Measurements from ENCODE around the gene PASD1. TPM values are rescaled to one million over a fixed set of nuclear protein-coding genes. Genes with fewer than 3 reads are reported as not detected.
"Not testable (repeated sequence)": the region's sequence is repeated elsewhere in the genome, so short reads cannot be mapped to it uniquely, and the experiment has no call there.

PASD1 gene
- total RNA-seq, 1 donor = not detected

DNA sequence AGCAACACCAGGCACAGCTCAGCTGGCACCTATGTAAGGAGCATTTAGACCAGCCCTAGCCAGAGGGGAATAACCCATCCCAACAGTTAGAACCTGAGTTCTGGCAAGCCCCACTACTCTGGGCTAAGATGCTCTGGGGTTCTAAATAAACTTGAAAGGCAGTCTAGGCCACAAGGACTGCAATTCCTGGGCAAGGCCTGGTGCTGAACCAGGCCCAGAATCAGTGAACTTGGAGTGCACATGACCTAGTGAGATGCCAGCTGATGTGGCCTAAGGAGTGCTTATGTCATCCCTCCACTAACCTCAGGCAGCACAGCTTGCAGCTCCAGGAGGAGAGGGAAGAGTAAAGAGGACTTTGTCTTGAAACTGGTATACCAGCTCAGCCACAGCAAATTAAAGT is 124.2 kb downstream of the PASD1 start:
- no peaks in the 10 kb centered on the region for H3K27me3 ChIP-seq (ENCODE audit: insufficient read depth, low read length)
- no peaks in the 10 kb centered on the region for H3K4me1 ChIP-seq (ENCODE audit: insufficient read depth, low read length)
- no peaks in the 10 kb centered on the region for H3K9me3 ChIP-seq (ENCODE audit: low read depth, low read length)
- H3K4me3 ChIP-seq (ENCODE audit: low read length) = no peak overlapping the region

DNA sequence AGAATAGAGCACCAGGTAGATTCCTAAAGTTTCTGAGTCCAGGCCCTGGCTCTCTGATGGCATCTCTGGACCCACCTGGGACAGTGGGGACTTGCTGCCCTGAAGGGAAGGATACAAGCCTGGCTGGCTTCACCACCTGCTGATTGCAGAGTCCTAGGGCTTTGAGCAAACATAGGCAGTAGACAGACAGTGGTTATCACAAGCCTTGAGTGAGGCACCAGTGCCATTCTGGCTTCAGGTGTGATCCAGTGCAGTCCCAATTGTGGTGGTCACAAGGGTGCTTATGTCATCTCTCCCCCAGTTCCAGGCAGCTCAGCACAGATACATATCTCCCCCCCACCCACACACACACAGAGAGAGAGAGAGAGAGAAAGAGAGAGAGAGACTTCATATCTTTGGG is 125.2 kb downstream of the PASD1 start:
- Histone ChIP-seq H3K4me3 (ENCODE audit: low read length) (no peak overlapping the region), H3K9me3 (ENCODE audit: low read depth, low read length) (no peaks in the 10 kb centered on the region), H3K27me3 (ENCODE audit: insufficient read depth, low read length) (no peaks in the 10 kb centered on the region), H3K4me1 (ENCODE audit: insufficient read depth, low read length) (no peaks in the 10 kb centered on the region)

DNA sequence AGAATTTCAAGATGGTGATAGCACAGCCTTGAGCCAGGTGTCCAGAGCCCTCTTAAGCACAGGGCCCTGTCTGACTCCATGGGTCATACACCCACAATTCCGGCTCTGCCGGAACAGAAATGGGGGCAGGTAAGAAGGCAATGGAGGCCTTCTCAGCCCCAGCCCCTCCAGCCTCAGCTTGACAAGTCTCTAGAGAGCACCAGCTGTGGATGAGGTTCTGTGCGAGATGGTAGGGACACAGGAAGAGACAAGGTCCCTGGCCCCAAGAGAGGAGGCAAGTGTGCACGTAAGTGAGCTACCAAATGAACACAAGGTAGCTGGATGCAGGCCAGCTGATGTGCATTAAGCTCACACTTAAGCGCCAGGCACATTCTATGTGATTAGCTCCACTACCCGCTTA is 129.3 kb downstream of the PASD1 start:
- no peak overlapping the region for H3K4me3 ChIP-seq (ENCODE audit: low read length)
- H3K27me3 ChIP-seq (ENCODE audit: insufficient read depth, low read length) = no peaks in the 10 kb centered on the region
- H3K4me1 ChIP-seq (ENCODE audit: insufficient read depth, low read length) = no peaks in the 10 kb centered on the region
- no peaks in the 10 kb centered on the region for H3K9me3 ChIP-seq (ENCODE audit: low read depth, low read length)

DNA sequence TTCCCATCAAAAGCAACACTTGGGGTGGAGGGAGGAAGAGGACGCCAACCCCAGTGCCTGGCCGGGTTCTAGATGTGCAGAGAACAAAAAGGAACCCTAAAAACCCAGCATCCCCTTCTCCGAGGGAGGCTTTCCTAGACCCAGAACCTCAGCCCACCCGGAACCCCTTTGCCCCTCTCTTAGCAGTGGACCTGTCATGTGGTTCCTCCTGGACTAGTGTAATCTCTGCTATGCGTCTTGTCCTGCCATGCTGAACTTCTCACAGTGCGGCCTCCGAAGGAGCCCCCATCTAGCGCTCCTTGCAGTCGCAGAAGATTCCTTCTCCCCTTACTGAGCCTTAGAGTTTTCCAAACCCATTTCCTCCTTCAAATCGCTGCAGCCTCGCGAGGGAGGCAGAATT is 130.6 kb downstream of the PASD1 start:
- H3K9me3 ChIP-seq (ENCODE audit: low read depth, low read length) = no peaks in the 10 kb centered on the region

DNA sequence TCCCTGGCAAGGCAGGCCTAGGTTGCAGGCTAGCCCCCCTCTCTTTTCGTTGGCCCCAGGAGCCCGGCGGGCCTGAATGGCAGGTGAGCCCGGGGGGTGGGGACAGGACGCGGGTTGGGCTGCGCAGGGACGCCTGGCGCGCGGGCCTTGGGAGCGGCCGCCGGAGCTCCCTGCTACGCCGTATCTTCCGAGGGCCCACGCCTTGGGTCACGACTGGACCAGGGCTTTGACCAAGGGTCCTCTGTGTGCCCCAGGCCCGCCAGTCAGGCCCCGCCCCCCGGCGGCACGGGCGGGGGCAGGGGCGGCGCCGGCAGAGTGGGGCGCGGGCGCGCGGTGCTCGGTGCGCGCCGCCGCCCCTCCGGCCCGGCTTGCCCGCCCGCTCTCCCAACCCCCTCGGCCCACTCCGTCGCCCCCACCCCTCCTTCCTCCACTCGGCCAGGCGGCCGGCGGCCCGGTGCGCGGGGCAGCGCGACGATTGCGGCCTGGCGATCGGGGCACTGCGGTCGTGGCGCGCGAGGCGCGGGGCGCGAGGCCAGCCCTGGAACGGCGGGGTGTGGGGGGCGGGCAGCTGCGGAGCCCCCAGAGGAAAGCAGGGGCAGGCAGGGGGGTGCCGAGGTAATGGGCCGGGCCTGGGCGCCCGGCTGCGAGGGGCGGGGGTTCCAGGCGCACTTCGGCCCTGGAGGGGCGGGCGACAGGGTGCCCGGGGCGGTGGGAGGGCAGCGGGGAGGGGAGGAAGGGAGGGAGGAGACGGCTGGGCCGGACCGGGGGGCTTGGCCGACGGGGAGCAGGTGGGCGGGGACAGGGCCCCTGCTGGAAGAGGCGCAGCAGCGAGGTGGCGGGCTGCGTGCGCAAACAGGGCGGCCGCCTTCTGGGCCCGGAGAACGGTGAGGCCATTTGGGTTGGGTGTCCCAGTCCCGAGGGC is 131.4 kb downstream of the PASD1 start, which contains the start of gene PRRG3:
PRRG3 (plus strand) TSS at position 798 of the 922 bp plus-strand sequence. CDS start 3,357 bp downstream, outside the sequence.
- Histone ChIP-seq H3K9me3 (ENCODE audit: low read depth, low read length) (no peaks in the 10 kb centered on the region), H3K4me3 (ENCODE audit: low read length) (no peak within 1 kb of the TSS), H3K27me3 (ENCODE audit: insufficient read depth, low read length) (no peaks in the 10 kb centered on the region), H3K4me1 (ENCODE audit: insufficient read depth, low read length) (no peaks in the 10 kb centered on the region)

More for the DNA sequence above, 130.6 kb downstream of the PASD1 start:
- no peaks in the 10 kb centered on the region for H3K27me3 ChIP-seq (ENCODE audit: insufficient read depth, low read length)
- no peaks in the 10 kb centered on the region for H3K4me1 ChIP-seq (ENCODE audit: insufficient read depth, low read length)
- no peak overlapping the region for H3K4me3 ChIP-seq (ENCODE audit: low read length)

DNA sequence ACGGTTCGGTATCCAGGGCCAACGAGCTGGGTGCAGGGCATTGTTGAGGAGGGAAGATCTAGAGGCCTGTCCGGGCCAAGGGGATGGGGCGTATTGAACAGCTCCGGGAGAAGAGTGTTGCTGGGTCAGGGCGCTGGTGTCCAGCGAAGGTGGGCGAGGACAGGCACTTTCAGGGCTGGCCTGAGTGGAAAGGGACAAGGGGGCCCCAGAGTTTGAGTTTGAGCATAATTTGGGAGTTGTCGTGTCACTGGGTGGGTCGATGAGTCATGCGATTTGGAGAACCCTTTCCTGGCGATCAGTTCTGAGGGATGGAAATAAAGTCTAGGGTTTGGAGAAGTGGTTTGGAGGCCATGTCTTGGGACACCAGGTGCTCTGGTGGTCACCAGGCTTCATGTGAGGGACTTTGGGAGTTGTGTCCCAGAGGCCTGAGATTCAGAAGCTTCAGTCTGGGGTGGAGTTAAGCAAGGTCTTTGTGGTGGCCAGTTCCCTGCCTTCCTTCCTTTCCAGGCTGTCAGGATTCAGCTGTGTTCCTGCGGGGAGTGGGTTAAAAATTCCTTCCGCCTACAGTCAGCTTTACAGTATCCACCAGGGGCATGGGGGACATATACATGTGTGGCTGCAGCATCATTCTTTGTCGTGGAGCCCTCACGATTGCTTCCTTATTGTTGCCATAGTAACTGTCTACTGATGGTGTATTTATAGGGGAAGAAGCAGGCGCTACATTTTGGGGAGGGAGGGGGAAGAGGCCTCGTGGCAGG is 132.3 kb downstream of the PASD1 start:
- Histone ChIP-seq H3K4me1 (ENCODE audit: insufficient read depth, low read length) (no peaks in the 10 kb centered on the region), H3K4me3 (ENCODE audit: low read length) (no peak overlapping the region), H3K9me3 (ENCODE audit: low read depth, low read length) (no peaks in the 10 kb centered on the region), H3K27me3 (ENCODE audit: insufficient read depth, low read length) (no peaks in the 10 kb centered on the region)

DNA sequence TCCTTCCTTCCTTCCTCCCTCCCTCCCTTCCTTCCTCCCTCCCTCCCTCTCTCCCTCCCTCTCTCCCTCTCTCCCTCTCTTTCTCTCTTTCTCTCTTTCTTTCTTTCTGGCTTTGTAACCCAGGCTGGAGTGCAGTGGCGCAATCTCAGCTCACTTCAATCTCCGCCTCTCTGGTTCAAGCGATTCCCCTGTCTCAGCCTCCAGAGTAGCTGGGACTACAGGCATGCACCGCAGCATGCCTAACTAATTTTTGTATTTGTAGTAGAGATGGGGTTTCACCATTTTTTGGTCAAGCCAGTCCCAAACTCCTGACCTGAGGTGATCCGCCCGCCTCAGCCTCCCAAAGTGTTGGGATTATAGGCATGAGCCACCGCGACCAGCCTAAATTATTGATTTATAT is 133.6 kb downstream of the PASD1 start:
- not testable (repeated sequence) for H3K4me3 ChIP-seq (ENCODE audit: low read length); H3K27me3 ChIP-seq (ENCODE audit: insufficient read depth, low read length); H3K9me3 ChIP-seq (ENCODE audit: low read depth, low read length)

DNA sequence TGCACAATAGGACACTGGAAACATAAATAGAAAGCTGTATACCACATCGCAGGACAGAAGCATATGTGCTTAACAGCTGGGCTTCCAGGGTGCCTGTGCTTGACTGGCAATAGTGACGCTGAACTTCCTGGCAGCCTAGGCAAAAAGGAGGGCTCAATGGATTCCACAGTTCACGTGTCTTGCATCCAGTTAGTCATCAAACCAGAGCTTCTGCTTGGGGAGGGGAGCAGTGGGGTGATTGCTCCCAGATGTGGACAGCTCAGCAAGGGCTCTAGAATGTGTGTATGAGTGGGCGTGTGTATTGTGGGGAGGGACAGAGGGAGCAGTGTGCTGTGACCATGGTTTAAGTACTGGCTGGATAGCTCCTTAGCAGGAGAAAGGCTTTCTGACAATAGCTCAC is 134.0 kb downstream of the PASD1 start:
- H3K9me3 ChIP-seq (ENCODE audit: low read depth, low read length) = no peaks in the 10 kb centered on the region
- H3K4me3 ChIP-seq (ENCODE audit: low read length) = no peak overlapping the region
- no peaks in the 10 kb centered on the region for H3K27me3 ChIP-seq (ENCODE audit: insufficient read depth, low read length)
- H3K4me1 ChIP-seq (ENCODE audit: insufficient read depth, low read length) = no peaks in the 10 kb centered on the region

More for the DNA sequence above, 133.6 kb downstream of the PASD1 start:
- not testable (repeated sequence) for H3K4me1 ChIP-seq (ENCODE audit: insufficient read depth, low read length)

DNA sequence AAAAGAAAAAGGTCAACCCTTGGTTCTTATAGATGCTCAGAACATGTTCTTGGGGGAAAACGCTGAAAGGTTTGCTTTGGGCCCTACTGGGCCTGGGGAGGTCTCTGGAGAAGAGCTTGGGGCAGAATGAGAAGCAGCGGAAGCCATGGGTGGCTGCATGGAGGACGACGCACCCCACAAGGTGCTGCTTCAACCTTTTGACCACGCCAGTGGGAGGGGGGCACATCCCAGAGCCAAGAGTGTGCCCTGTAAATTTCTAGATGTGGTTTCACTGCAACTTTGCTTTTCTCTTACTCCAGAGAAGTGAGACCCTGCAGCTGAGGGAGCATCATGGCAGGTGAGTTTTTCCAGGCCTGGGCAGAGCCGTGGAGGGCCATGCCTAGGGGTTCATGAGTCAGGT is 135.0 kb downstream of the PASD1 start:
- H3K4me3 ChIP-seq (ENCODE audit: low read length) = no peak overlapping the region
- H3K4me1 ChIP-seq (ENCODE audit: insufficient read depth, low read length) = no peaks in the 10 kb centered on the region
- H3K27me3 ChIP-seq (ENCODE audit: insufficient read depth, low read length) = no peaks in the 10 kb centered on the region
- H3K9me3 ChIP-seq (ENCODE audit: low read depth, low read length) = no peaks in the 10 kb centered on the region

DNA sequence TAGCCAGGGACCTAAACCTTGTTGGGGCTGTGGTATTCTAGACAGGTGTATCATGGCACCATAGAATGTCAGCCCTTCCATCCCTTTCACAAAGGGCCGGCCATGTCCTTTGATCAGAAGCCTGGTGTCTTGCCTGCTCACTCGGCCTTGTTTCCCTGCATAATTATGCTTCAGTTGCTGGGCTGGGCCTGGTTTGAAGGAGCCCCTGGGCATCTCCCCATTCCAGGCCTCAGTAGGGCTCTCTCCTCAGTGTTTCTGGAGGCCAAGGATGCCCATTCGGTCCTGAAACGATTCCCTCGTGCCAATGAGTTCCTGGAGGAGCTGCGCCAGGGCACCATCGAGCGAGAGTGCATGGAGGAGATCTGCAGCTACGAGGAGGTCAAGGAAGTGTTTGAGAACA is 136.3 kb downstream of the PASD1 start:
- no peaks in the 10 kb centered on the region for H3K27me3 ChIP-seq (ENCODE audit: insufficient read depth, low read length)
- no peak overlapping the region for H3K4me3 ChIP-seq (ENCODE audit: low read length)
- H3K9me3 ChIP-seq (ENCODE audit: low read depth, low read length) = no peaks in the 10 kb centered on the region
- no peaks in the 10 kb centered on the region for H3K4me1 ChIP-seq (ENCODE audit: insufficient read depth, low read length)

DNA sequence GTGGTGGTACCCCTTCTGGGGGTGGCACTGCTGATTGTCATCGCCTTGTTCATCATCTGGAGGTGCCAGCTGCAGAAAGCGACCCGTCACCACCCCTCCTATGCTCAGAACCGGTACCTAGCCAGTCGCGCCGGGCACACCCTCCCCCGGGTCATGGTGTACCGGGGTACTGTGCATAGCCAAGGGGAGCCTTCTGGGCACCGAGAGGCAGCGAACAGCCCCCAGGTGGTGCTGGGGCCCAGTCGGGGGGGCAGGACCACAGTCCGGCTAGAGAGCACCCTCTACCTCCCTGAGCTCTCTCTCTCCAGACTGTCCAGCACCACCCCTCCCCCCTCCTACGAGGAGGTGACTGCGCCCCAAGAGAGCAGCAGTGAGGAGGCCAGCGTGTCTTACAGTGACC is 137.1 kb downstream of the PASD1 start:
- Histone ChIP-seq H3K9me3 (ENCODE audit: low read depth, low read length) (no peaks in the 10 kb centered on the region), H3K27me3 (ENCODE audit: insufficient read depth, low read length) (no peaks in the 10 kb centered on the region), H3K4me1 (ENCODE audit: insufficient read depth, low read length) (no peaks in the 10 kb centered on the region), H3K4me3 (ENCODE audit: low read length) (no peak overlapping the region)

DNA sequence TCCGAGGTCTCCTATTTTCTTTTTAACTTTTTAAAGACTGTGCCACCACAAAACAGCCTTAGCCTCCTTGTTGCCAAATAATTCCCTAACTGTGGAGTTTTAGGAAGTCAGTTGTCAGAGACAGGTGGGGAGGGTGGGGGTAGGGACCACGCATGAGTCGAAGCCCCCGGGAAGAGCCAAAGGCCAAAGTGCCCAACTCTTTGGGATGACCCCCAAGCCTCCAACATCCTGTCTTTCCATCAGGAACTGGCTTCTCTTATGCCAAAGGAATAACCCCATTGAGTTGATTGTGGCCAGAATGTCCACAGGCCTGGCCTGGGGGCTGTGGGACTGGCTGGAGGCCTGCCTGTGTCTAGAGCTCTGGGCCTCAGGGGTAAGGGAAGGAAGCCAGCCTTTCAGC is 137.6 kb downstream of the PASD1 start:
- H3K4me1 ChIP-seq (ENCODE audit: insufficient read depth, low read length) = no peaks in the 10 kb centered on the region
- no peaks in the 10 kb centered on the region for H3K27me3 ChIP-seq (ENCODE audit: insufficient read depth, low read length)
- no peak overlapping the region for H3K4me3 ChIP-seq (ENCODE audit: low read length)
- H3K9me3 ChIP-seq (ENCODE audit: low read depth, low read length) = no peaks in the 10 kb centered on the region

DNA sequence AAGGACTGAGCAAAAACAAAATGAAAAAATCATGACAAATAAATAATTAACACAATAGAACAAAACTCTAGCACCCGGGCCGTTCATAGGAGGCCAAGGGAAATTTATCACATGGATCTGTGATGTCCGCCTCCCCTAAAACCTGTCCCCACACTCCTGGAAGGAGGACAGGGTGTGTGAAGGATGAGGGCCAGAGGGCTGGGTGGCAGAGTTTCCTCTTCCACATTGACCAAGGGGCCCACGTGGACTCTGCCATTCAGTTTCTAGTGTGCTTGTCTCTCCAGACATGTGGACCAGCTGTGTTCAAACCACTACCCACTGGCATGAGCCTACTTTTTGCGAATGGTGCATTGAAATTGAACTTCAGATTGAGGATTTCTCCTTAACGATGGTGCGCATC is 138.1 kb downstream of the PASD1 start:
- Histone ChIP-seq H3K9me3 (ENCODE audit: low read depth, low read length) (no peaks in the 10 kb centered on the region), H3K4me1 (ENCODE audit: insufficient read depth, low read length) (no peaks in the 10 kb centered on the region), H3K27me3 (ENCODE audit: insufficient read depth, low read length) (no peaks in the 10 kb centered on the region), H3K4me3 (ENCODE audit: low read length) (no peak overlapping the region)

DNA sequence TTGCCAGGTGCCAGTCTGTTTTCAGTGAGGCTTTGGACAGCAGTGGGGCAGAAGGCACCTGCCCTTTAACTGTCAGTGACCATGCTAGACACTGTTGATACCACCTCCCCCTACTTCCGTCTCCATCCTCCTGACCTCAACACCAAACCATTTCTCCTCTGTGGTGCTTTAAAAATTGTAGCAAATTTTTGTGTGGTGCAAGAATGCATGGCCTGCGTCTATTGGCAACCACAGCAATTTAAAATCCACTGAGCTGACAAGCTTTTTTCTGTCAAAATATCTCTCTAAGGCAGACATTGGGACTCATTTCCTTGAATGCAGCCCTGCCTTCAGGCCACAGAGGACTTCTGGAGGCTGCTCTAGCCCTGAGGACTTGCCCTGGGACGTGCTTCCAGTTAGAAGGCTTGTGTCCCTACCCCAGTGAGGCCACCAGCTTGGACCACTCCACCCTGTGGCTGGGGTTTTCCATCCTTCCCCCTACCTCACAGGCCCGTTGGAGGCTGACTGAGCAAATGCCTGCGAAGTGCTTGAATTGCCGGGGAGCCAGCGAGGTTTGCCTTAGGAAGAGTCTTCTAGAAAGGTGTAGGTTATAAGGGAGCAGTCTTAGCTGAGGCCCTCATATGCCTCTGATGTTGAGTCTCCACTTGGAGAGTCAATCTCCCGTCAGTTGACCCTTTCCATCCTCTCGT is 138.7 kb downstream of the PASD1 start:
- no peaks in the 10 kb centered on the region for H3K27me3 ChIP-seq (ENCODE audit: insufficient read depth, low read length)
- H3K9me3 ChIP-seq (ENCODE audit: low read depth, low read length) = no peaks in the 10 kb centered on the region
- no peak overlapping the region for H3K4me3 ChIP-seq (ENCODE audit: low read length)
- no peaks in the 10 kb centered on the region for H3K4me1 ChIP-seq (ENCODE audit: insufficient read depth, low read length)

DNA sequence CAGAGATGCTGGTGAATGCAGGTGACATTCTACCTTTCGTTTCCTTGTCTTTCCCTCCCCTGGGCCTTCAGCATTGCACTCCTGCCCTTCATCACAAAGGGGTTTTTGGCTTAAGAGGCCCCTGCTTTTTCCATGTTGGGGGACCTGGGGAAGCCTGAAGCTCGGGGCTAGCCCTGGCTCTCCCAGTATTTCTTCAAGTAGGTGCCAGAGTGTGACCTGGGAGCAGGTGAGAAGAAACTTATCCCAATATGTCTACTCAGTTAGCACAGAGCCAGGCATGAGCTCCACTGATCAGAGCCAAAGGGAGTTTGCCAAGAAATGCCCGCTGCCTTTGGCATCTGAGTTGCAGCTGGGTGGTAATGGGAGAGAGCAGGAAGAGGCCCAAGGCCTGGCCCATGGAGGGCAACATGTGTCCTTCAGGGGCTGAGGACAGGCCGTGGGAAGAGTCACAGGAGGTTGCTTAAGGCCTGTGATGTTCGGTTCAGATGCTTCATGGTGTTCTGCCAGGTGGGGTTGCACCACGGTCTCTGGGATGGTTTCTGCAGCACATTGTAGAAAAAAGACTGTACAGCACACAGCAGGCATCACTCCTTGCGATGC is 139.4 kb downstream of the PASD1 start:
- H3K4me3 ChIP-seq (ENCODE audit: low read length) = no peak overlapping the region
- H3K9me3 ChIP-seq (ENCODE audit: low read depth, low read length) = no peaks in the 10 kb centered on the region
- no peaks in the 10 kb centered on the region for H3K4me1 ChIP-seq (ENCODE audit: insufficient read depth, low read length)
- H3K27me3 ChIP-seq (ENCODE audit: insufficient read depth, low read length) = no peaks in the 10 kb centered on the region
